Measurements from ENCODE around the gene SLITRK5. TPM values are rescaled to one million over a fixed set of nuclear protein-coding genes. Genes with fewer than 3 reads are reported as not detected.

The SLITRK5 gene, protein sequence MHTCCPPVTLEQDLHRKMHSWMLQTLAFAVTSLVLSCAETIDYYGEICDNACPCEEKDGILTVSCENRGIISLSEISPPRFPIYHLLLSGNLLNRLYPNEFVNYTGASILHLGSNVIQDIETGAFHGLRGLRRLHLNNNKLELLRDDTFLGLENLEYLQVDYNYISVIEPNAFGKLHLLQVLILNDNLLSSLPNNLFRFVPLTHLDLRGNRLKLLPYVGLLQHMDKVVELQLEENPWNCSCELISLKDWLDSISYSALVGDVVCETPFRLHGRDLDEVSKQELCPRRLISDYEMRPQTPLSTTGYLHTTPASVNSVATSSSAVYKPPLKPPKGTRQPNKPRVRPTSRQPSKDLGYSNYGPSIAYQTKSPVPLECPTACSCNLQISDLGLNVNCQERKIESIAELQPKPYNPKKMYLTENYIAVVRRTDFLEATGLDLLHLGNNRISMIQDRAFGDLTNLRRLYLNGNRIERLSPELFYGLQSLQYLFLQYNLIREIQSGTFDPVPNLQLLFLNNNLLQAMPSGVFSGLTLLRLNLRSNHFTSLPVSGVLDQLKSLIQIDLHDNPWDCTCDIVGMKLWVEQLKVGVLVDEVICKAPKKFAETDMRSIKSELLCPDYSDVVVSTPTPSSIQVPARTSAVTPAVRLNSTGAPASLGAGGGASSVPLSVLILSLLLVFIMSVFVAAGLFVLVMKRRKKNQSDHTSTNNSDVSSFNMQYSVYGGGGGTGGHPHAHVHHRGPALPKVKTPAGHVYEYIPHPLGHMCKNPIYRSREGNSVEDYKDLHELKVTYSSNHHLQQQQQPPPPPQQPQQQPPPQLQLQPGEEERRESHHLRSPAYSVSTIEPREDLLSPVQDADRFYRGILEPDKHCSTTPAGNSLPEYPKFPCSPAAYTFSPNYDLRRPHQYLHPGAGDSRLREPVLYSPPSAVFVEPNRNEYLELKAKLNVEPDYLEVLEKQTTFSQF
- polyA plus RNA-seq (ENCODE audit: insufficient read length in 3 of 3): 1 to 10 TPM; 1.7 to 1.9 (median 1.7) TPM

DNA sequence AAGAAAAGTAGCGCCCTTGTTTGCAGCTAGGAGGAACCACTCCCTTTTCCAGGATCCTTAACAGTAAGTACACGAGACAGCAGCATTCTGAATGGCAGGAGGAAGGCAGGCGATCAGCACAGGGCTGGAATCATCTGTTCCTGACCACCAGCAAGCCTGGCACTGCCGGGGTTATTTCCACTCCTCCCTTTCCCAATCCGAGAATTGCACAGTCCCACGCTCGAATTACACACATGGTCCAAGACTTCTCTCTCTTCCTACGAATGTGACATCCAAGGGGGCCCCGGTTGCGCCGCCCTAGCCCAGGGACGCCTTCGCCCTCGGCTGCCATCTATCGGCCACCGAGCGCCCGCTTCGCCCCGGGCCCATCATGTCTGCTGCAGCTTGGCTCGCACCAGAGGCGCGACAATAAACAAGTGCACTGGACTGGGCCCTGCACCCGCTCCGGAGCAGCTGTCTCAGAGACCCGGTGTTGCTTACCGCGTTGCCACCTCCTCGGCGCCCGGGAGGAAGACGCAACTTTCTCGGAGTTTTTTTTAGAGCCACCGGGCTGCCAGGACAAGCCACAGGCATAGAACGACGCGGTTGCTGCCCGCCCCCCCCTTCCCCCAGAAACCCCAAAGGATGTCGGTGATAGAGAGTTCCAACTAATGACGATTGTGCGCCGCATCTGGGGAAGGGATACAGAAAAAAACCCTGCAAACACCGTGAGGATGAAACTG lies at the start of gene SLITRK5:
Gene SLITRK5, plus strand, starts transcription at position 341 of the 722 bp plus-strand sequence. CDS start 4,018 bp downstream, outside the sequence.
- no peak for DNase-seq (ENCODE audit: low read depth in 3 of 3, low spot score in 2 of 3)

DNA sequence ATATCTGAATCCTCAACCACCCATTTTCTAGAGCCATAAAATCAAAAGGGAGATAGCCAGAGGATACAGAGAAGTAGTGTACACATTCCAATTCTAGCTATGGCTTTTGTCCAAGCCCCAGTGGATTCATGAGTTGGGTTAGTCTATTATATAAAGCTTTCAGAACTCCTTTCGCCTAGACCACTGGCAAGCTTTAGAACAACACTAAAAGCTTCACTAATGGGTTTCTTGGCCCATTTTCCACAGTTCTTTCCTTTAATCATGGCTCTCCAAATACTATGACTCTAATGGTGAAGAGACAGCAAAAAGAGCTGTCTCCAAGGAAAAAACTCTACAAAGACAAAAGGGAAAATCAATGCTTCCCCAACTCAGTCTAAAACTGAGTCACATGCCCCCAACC lies 48.2 kb upstream of the SLITRK5 start:
- DNase-seq (ENCODE audit: low read depth in 3 of 3, low spot score in 2 of 3): no peak

DNA sequence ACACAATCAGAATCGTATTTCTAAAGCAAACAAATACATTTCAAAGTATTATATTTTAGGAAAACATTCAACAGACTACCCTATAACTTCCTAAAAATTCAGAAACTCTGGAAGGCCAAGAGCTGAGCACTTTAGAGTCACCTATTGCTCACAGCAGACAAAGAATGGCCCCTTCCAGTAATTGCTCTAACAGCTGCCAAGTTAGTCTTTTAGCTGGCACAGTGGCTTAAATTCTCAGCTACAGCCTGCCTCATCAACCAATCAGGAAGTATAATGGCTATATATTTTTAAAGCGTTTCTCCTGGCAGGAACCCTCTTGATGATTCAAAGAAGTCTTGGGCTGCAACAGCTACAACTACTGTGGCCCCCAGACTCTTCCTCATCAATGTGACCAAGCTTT lies 14.9 kb upstream of the SLITRK5 start:
- DNase-seq (ENCODE audit: low read depth in 3 of 3, low spot score in 2 of 3): no peak

DNA sequence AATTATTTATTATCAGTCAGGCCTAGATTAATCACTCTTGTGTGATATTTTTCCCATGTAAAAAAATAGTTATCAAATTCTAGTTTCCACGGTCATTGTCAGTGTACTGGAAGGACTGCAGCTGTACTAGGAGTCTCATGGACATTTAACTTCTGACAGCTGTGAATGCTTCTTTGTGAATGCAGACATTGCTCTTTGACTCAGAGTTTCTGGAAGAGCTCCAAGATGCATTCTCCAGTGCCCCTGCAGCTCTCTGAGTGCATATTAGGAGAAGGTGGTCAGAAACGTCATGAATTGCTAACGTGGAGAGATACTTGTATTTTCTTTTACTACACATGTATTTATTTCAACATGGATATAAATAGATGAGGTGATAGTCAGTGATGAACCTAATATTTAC lies 9.7 kb upstream of the SLITRK5 start:
- no peak for DNase-seq (ENCODE audit: low read depth in 3 of 3, low spot score in 2 of 3)

DNA sequence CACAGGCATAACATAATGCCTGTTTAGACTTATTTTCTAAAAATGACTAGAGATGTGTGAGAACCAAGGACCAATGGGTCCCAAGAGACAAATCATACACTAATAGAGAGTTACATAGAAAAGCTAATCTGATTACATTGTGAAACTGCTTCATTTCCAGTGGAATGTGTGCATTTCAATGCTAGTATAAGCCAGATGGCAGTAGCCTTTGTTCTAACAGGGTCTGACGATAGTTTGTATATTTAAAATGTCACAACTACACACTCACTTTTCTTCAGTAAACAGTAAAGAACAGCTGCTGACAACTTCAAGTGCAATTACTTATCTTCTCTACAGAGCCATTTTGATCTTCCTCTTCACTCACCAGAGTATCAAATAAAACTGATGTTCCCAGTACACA lies 4.3 kb upstream of the SLITRK5 start:
- DNase-seq (ENCODE audit: low read depth in 3 of 3, low spot score in 2 of 3): no peak

DNA sequence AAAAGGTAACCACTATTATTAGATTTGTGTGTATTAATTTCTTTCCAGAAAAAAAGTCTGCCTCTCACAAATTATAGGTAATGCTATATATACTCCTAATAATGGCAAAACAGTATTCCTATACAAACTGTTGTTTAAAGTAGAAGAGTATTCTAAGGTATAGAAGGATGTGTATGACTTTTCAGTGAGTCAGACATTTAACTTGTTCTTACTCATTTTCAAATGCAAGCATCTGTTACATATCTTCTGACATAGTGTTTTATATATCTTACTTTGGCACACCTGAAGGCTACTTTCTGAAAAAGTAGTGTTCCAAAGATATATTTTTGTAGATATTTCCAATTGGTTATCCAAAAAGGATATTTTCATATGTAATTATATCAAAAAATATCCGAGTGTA lies 3.5 kb upstream of the SLITRK5 start:
- no peak for DNase-seq (ENCODE audit: low read depth in 3 of 3, low spot score in 2 of 3)

DNA sequence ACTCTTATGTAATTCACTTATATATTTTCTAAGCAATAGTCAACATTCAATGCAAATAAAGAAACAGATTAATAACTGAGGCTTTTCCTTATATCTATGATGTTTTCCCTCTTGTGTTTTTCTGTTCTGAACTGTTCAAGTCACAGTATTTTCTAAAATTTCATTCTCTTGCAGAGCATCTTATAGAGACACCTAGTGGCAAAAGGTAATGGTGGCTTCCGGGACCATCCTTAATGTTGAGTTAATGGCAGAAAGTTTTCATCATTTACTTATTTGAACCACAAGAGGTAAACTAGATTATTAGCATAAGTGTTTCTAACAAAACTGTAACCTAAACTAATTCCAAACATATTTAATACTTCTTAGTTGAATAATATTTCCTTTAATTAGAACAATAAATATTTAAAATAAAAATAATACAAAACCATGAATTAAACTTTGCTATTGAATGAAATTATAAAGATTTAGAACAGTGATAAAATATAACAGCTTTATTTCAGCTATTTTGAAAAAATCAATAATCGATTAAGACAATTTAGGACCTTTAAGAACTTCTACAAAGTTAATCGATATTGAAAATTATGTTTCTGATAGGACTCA lies 1.7 kb upstream of the SLITRK5 start:
- DNase-seq (ENCODE audit: low read depth in 3 of 3, low spot score in 2 of 3): no peak

DNA sequence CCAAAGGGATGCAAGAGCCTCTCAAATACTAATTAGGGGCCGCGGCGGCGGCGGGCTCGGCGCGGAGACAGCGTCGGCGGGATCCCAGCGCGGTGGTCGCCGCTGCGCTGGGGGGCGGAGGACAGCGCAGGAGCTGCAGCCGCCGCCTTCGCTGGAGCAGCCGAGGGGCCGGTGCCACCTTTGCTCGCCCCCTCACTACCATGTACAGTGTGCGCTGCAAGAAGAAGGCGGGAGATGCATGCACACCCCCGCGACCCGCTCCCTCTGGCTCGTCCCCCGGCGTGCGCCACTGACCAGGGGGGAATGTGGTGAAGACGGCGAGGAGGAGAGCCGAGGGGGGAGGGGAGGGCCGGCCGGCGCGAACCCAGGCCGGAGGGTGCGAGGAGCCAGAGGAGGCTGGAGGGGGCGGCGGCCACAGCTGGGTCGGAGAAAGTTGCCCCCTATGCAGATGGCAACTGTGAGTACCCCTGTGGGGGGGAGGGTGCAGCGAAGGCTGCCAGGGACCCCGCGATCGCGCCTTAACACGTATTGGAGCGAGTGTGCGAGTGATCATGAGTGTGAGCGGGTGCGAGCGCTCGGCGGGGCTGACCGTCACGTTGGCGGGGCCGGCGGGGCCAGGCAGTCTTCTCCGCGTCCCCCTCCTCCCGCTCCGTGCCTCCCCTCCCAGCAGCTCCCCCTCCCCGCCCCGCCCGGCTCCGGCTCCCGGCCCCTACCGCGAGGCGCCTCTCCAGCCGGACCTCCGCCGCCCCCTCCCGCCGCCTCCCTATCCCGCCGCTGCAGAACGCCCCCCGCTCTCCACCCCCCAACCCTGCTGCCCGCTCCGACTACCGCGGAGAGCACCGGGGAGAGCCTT lies 808 bp downstream of the SLITRK5 start:
- no peak for DNase-seq (ENCODE audit: low read depth in 3 of 3, low spot score in 2 of 3)

DNA sequence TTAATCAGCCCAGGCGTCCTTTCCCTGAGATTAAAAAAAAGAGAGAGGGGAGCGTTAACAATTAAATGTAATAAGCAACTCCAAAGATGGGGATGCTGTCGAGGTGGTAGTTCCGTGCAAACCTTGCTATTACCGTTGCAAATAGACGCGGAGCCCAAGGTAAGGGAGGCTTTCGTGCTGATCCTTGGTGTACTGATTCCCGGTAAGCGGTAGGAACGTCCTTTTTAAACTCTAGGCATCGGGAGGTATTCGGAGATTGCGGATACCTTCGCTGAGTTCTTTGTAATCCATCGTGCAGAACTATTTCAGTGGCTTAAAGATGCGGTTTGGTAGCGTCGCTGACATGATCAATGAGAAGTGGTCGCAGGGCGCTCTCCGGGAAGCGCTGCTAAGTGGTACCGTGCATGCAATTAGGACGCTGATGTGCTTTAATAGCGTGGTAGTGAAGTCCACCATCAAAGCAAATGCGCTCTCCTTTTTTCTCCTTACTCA lies 3.1 kb downstream of the SLITRK5 start:
- no peak for DNase-seq (ENCODE audit: low read depth in 3 of 3, low spot score in 2 of 3)

DNA sequence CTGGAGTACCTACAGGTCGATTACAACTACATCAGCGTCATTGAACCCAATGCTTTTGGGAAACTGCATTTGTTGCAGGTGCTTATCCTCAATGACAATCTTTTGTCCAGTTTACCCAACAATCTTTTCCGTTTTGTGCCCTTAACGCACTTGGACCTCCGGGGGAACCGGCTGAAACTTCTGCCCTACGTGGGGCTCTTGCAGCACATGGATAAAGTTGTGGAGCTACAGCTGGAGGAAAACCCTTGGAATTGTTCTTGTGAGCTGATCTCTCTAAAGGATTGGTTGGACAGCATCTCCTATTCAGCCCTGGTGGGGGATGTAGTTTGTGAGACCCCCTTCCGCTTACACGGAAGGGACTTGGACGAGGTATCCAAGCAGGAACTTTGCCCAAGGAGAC lies 4.7 kb downstream of the SLITRK5 start:
- DNase-seq (ENCODE audit: low read depth in 3 of 3, low spot score in 2 of 3): no peak

DNA sequence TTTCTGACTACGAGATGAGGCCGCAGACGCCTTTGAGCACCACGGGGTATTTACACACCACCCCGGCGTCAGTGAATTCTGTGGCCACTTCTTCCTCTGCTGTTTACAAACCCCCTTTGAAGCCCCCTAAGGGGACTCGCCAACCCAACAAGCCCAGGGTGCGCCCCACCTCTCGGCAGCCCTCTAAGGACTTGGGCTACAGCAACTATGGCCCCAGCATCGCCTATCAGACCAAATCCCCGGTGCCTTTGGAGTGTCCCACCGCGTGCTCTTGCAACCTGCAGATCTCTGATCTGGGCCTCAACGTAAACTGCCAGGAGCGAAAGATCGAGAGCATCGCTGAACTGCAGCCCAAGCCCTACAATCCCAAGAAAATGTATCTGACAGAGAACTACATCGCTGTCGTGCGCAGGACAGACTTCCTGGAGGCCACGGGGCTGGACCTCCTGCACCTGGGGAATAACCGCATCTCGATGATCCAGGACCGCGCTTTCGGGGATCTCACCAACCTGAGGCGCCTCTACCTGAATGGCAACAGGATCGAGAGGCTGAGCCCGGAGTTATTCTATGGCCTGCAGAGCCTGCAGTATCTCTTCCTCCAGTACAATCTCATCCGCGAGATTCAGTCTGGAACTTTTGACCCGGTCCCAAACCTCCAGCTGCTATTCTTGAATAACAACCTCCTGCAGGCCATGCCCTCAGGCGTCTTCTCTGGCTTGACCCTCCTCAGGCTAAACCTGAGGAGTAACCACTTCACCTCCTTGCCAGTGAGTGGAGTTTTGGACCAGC lies 5.3 kb downstream of the SLITRK5 start:
- DNase-seq (ENCODE audit: low read depth in 3 of 3, low spot score in 2 of 3): no peak

DNA sequence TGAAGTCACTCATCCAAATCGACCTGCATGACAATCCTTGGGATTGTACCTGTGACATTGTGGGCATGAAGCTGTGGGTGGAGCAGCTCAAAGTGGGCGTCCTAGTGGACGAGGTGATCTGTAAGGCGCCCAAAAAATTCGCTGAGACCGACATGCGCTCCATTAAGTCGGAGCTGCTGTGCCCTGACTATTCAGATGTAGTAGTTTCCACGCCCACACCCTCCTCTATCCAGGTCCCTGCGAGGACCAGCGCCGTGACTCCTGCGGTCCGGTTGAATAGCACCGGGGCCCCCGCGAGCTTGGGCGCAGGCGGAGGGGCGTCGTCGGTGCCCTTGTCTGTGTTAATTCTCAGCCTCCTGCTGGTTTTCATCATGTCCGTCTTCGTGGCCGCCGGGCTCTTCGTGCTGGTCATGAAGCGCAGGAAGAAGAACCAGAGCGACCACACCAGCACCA lies 5.9 kb downstream of the SLITRK5 start:
- no peak for DNase-seq (ENCODE audit: low read depth in 3 of 3, low spot score in 2 of 3)

DNA sequence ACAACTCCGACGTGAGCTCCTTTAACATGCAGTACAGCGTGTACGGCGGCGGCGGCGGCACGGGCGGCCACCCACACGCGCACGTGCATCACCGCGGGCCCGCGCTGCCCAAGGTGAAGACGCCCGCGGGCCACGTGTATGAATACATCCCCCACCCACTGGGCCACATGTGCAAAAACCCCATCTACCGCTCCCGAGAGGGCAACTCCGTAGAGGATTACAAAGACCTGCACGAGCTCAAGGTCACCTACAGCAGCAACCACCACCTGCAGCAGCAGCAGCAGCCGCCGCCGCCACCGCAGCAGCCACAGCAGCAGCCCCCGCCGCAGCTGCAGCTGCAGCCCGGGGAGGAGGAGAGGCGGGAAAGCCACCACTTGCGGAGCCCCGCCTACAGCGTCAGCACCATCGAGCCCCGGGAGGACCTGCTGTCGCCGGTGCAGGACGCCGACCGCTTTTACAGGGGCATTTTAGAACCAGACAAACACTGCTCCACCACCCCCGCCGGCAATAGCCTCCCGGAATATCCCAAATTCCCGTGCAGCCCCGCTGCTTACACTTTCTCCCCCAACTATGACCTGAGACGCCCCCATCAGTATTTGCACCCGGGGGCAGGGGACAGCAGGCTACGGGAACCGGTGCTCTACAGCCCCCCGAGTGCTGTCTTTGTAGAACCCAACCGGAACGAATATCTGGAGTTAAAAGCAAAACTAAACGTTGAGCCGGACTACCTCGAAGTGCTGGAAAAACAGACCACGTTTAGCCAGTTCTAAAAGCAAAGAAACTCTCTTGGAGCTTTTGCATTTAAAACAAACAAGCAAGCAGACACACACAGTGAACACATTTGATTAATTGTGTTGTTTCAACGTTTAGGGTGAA lies 6.6 kb downstream of the SLITRK5 start:
- DNase-seq (ENCODE audit: low read depth in 3 of 3, low spot score in 2 of 3): no peak

DNA sequence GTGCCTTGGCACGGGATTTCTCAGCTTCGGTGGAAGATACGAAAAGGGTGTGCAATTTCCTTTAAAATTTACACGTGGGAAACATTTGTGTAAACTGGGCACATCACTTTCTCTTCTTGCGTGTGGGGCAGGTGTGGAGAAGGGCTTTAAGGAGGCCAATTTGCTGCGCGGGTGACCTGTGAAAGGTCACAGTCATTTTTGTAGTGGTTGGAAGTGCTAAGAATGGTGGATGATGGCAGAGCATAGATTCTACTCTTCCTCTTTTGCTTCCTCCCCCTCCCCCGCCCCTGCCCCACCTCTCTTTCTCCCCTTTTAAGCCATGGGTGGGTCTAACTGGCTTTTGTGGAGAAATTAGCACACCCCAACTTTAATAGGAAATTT lies 7.2 kb downstream of the SLITRK5 start:
- no peak for DNase-seq (ENCODE audit: low read depth in 3 of 3, low spot score in 2 of 3)

DNA sequence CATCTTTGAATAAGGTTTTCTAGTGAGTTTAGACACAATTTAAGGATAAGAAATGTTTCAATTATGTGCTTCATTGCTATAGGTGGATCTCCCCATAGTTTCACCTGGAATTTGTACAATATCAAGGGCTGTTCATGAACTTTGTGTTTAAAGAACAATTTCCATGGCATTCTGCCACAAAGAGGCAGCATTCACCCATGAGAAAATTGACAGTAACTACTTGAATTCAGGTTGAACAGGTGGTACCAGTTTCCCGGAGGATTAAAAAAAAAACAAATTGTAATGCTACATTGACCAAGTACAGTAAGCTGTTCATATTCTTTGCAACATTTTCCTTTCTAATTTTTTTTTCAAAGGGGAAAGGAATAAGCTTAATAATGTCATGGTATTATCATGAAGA lies 9.1 kb downstream of the SLITRK5 start:
- DNase-seq (ENCODE audit: low read depth in 3 of 3, low spot score in 2 of 3): no peak

DNA sequence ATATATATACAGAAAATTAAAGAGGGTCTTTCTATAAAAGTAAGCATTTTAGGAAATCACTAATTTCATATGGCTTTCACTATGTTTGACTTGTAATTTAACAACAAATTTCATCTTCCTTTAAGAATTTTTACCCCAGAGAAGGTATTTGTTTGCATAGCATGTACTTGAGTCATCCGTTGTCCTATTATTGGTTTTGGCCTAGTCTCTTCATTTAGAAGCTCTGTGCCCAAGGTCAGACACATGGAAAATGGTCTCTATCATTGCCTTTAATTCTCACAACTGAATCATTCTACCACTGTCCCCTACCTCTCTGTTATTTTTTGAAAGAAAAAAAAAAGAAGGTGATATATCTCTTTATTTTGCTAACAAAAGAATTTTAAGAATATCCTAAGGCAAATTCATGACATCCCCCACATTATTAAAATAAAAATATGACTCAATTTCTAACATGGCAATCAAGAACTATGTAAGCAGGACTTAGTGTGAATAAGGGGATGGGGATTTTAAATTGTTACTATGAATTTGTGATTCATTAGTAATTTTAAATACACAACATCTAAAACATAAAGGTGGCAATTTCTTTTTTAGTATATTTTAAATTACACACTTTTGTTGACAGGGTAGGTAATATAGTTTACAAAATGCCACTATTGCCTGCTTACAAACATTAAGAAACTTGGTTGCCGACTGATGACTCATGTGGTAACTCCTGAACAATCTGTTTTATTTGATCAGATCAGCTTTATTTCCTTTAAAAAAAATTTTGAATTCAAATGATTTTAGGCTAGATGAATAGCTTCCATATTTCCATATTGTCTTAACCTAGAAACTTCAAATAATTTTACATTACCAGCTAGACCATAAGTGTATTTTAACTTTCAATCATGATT lies 13.9 kb downstream of the SLITRK5 start:
- DNase-seq (ENCODE audit: low read depth in 3 of 3, low spot score in 2 of 3): no peak

DNA sequence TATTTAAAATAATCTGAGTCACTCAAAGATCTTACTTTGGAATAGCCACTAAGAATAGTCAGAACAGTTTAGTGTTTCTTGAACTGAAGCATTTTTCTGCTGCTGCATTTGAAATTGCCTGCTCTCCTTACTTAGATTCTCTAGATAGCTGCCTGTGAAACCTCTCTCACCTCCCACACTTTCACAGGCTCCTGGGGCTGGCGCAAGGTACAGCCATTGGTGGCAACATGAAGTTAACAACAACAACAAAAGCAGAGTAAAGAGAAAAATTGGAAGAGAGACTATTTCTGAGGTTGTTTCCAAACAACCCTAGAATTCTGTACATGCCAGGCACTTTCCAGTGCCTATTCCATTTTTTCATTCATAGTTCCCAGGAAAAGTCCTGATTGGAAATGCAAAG lies 25.3 kb downstream of the SLITRK5 start:
- DNase-seq (ENCODE audit: low read depth in 3 of 3, low spot score in 2 of 3): no peak
